Omental fat pad (tissue), 4 donors: ENCODE measurements around the gene MROH2A. TPM values are rescaled to one million over a fixed set of nuclear protein-coding genes. Genes with fewer than 3 reads are reported as not detected.

Experiments
- ATAC-seq: fragments of 150-250 bp; one replicate; pipeline ENCODE4 v1.9.1; 2016; ENCODE audit warnings: mild to moderate bottlenecking, moderate library complexity; ENCODE audit not compliant: low FRiP score
- DNase-seq: peaks from one replicate; pipeline ENCODE4 v3.0.0-alpha.2; 2019; ENCODE audit warnings: low spot score
- total RNA-seq, 4 donors: library from RNA; depleted of rRNA; stranded (reverse); fragments of >200 nt; gene quantifications; one replicate each; pipeline ENCODE4 v1.1.0, GENCODE V29; 2016
- TF ChIP-seq, protein P1 (sequence below), 3 donors: fragments of 450-650 bp; IDR thresholded peaks; one replicate each; pipeline ENCODE4 v1.5.1; 2016 to 2017; ENCODE audit warnings: antibody characterized with exemption in 3 of 3, mild to moderate bottlenecking in 3 of 3, moderate library complexity in 2 of 3

MROH2A gene
- total RNA-seq, 4 donors from 2014 or later, result not detected

DNA sequence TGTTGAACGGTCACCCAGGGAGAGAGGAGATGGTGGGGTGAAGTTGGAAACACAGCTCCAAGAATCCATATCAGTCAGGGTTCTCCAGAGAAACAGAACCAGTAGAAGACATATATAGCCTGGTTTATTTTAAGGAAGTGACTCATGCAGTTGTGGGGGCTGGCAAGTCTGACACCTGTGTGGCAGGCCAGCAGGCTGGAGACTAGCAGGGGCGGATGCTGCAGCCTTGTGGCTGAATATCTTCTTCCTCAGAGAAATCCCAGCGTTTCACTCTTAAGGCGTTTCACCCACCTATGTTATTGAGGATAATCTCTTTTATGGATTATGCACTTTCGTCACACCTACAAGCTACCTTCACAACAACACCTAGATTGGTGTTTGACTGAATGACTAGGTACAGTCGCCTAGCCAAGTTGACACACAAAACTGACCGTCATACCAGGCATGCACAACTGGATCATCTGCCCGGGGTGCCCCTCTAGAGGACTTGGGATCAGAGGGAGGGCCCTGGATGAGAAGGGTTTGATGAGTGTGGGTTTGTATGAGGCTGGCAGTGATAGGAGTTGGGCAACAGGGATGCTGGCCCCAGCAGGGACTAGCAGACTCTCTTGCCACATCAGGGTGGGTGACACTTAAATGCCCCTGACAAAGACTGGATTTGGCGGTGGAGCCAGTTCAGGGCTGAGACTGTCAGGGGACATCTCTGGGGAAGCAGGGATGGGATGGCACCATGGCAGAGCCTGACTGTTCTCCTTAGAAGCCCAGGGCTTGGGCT is 23.4 kb downstream of the MROH2A start:
- ATAC-seq (no peak), DNase-seq (no peak)
- TF ChIP-seq, protein P1, sequence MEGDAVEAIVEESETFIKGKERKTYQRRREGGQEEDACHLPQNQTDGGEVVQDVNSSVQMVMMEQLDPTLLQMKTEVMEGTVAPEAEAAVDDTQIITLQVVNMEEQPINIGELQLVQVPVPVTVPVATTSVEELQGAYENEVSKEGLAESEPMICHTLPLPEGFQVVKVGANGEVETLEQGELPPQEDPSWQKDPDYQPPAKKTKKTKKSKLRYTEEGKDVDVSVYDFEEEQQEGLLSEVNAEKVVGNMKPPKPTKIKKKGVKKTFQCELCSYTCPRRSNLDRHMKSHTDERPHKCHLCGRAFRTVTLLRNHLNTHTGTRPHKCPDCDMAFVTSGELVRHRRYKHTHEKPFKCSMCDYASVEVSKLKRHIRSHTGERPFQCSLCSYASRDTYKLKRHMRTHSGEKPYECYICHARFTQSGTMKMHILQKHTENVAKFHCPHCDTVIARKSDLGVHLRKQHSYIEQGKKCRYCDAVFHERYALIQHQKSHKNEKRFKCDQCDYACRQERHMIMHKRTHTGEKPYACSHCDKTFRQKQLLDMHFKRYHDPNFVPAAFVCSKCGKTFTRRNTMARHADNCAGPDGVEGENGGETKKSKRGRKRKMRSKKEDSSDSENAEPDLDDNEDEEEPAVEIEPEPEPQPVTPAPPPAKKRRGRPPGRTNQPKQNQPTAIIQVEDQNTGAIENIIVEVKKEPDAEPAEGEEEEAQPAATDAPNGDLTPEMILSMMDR (IDR thresholded peaks at IDR 0.05), result no peak

- TF ChIP-seq, protein P1 (IDR thresholded peaks at IDR 0.05), result no peak
- ATAC-seq (no peak), DNase-seq (no peak)
Measured at GRCh38 chr2:233802132-233802815, 24.1 kb downstream of the MROH2A start.

- no peak for DNase-seq
- ATAC-seq, result no peak
- TF ChIP-seq, protein P1 (IDR thresholded peaks at IDR 0.05), result no peak
Measured at GRCh38 chr2:233803292-233803911, 25.3 kb downstream of the MROH2A start.

DNA sequence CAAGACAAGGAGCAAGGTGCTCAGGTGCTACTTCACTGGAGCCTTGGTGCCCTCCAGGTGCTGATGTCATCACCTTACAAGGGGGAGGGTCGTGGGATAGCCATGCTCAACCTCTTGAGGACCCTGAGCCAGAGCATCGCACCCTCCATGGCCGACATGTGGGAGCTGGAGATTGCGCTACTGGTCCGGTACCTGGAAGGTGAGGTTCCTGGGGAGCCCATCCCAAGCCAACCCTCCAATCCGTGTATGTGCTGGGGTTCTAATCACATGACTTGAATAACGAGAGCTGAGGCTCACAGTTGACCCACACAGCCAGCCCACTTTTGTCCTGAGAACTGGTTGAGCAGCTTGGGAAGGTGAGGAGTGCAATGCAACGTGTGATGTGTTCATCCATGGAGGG is 25.9 kb downstream of the MROH2A start:
- DNase-seq (no peak), ATAC-seq (no peak)
- TF ChIP-seq, protein P1 (IDR thresholded peaks at IDR 0.05), result no peak

- TF ChIP-seq, protein P1 (IDR thresholded peaks at IDR 0.05), result no peak
- DNase-seq (no peak), ATAC-seq (no peak)
Measured at GRCh38 chr2:233807215-233807865, 29.2 kb downstream of the MROH2A start.

DNA sequence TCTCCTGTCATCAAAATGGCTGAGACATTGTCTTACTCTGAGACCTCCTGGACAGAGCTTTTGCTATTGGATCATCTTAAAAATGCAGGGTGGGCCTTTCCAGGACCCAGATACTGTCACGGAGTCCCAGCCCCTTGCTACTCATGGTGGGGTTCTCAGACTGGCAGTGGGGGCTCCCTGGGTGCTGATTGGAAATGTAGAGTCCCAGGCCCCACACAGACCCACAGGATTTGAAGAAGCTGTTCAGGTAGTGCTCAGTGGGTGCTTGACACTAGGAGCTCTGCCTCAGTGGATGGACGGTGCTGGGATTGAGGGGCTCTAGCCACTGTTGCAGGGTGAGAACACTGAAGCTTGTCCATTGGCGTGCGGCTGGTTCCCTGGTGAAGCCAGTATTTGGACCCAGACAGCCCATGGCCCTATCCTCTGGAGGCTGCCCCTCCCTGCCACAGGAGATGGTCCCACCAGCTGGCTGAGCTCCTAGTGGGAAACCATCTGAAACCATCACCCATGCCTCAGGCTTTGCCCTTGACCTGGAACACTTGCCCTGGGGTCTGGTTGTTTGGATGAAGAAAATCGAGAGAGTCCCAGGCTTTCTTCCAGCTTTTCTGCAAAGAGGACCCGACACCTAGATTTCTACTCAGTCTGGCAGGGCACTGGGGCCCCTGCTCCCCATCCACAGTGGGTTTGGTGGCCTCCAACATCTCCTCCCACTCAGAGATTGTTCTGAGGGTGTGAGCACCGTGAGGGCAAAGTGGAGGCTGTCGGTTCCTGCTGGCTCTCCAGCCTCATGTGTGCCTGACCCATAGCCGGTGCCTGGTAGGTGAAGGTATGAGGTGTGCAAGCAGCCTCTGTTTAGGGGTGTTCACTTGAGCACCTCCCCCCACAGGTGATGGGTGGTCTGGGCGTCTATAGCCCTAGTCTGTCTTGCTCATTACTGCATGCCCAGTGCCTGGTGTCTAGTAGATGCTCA is 30.1 kb downstream of the MROH2A start:
- TF ChIP-seq, protein P1 (IDR thresholded peaks at IDR 0.05), result no peak
- ATAC-seq (no peak), DNase-seq (no peak)
